Activated CD8-positive, alpha-beta memory T cell treated with anti-CD3 and anti-CD28 coated beads, Interleukin-2, amount 50 U/mL, for 1 hour (primary cell): Measurements from ENCODE around the gene NFATC1.
"Not testable (repeated sequence)": the region's sequence is repeated elsewhere in the genome, so short reads cannot be mapped to it uniquely, and the experiment has no call there.

Source experiments
- DNase-seq: peaks from one replicate; pipeline ENCODE4 v3.0.0-alpha.2; 2020; ENCODE audit errors: extremely low read depth

Gene NFATC1

GRCh38 chr18:79489051-79489898 lies 93.5 kb downstream of the NFATC1 start:
- DNase-seq, result no peak

GRCh38 chr18:79489899-79490625 lies 94.3 kb downstream of the NFATC1 start:
- no peak for DNase-seq

- DNase-seq, result no peak
Measured at GRCh38 chr18:79490626-79491041, 94.9 kb downstream of the NFATC1 start.

- DNase-seq, result no peak
Measured at GRCh38 chr18:79491081-79491551, 95.4 kb downstream of the NFATC1 start.

GRCh38 chr18:79493211-79493800 lies 97.6 kb downstream of the NFATC1 start:
- DNase-seq, result no peak

GRCh38 chr18:79493801-79494211 lies 98.1 kb downstream of the NFATC1 start:
- no peak for DNase-seq

GRCh38 chr18:79494936-79495335 lies 99.2 kb downstream of the NFATC1 start:
- no peak for DNase-seq

- DNase-seq, result no peak
Measured at GRCh38 chr18:79495591-79496071, 99.9 kb downstream of the NFATC1 start.

- no peak for DNase-seq
Measured at GRCh38 chr18:79496237-79496977, 100.7 kb downstream of the NFATC1 start.

- DNase-seq, result no peak
Measured at GRCh38 chr18:79496978-79497637, 101.4 kb downstream of the NFATC1 start.

GRCh38 chr18:79497638-79498081 lies 101.9 kb downstream of the NFATC1 start:
- DNase-seq, result no peak

- DNase-seq, result no peak
Measured at GRCh38 chr18:79498662-79499061, 102.9 kb downstream of the NFATC1 start.

GRCh38 chr18:79501006-79501405 lies 105.3 kb downstream of the NFATC1 start:
- no peak for DNase-seq

- DNase-seq, result no peak
Measured at GRCh38 chr18:79502782-79503181, 107.1 kb downstream of the NFATC1 start.

- no peak for DNase-seq
Measured at GRCh38 chr18:79503406-79503805, 107.7 kb downstream of the NFATC1 start.

GRCh38 chr18:79504034-79504433 lies 108.3 kb downstream of the NFATC1 start:
- no peak for DNase-seq

GRCh38 chr18:79504495-79504894 lies 108.8 kb downstream of the NFATC1 start:
- not testable (repeated sequence) for DNase-seq

- not testable (repeated sequence) for DNase-seq
Measured at GRCh38 chr18:79505465-79505864, 109.7 kb downstream of the NFATC1 start.

- DNase-seq, result no peak
Measured at GRCh38 chr18:79506191-79507075, 110.7 kb downstream of the NFATC1 start.

GRCh38 chr18:79507076-79507545 lies 111.4 kb downstream of the NFATC1 start:
- DNase-seq, result no peak
